Glomerular endothelial cell (primary cell): ENCODE results near the gene GLA. TPM values are rescaled to one million over a fixed set of nuclear protein-coding genes. Genes with fewer than 3 reads are reported as not detected.

Experiments
- DNase-seq: peaks from one replicate; pipeline ENCODE4 v3.0.0-alpha.2; 2011; ENCODE audit warnings: low read depth, low spot score; ENCODE audit errors: extremely low read depth
- total RNA-seq: library from RNA; depleted of rRNA; stranded (reverse); fragments of >200 nt; gene quantifications from 2 replicates; pipeline ENCODE4 v1.2.3, GENCODE V29; 2015

Gene GLA
- total RNA-seq, 1 donor from 2014 or later = 27.2 TPM

DNA sequence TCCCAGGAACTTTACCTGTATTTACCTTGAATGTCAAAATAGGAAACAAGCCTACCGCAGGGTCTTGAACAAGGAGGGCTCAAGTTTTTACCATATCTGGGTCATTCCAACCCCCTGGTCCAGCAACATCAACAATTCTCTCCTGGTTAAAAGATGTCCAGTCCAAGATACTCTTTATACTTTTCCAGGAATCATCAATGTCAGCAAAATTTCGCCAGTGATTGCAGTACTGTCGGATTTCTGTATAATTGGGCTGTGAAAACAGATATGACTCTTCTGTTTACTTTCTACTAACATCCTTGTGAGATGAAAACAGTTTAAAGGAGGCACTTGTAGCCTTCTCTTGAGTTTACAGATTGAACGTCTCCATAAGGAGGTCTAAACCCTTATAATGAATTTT is 9.0 kb downstream of the GLA start:
- DNase-seq = no peak

DNA sequence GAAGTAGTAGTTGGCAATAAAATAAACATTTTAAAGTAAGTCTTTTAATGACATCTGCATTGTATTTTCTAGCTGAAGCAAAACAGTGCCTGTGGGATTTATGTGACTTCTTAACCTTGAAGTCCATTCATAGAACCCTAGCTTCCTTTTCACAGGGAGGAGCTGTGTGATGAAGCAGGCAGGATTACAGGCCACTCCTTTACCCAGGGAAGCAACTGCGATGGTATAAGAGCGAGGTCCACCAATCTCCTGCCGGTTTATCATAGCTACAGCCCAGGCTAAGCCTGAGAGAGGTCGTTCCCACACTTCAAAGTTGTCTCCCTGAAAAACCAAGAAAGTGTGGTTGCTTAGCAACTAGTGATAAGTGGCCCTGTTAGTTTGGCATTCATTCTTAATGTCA is 9.9 kb downstream of the GLA start:
- no peak for DNase-seq

DNA sequence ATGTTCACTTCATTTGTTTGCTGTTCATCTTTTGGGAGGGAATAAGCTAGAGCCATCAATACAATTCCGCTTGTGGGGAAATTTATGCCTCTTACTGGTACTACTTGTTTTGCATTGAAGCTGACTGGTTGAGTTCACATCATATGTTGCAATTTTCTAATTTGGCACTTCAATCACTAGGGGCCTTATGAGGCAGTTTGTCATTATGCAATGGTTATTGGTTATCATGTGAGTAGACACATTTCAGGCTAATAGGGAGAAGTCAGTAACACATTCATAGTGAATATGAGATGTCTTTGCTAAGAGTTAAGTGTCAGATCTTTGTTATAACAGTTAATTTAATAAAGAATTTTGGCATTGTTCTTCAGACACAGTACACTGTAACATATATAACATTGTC is 11.9 kb downstream of the GLA start:
- DNase-seq = no peak

DNA sequence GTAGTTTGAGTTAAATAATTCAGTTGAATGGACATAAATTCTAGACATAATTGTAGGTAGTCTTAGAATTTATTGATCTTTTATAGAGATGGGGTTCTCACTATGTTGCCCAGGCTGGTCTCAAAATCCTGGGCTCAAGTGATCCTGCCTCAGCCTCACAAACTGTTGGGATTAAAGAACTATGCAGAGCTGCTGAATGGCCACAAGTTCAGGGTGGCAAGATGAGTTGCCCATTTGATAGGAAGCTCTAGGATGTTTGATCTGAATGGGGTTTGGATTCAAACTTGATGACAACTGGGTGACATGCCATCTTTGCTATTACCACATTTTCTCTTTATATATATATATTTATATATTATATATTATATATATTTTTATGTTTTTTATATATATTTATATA is 13.4 kb downstream of the GLA start:
- DNase-seq = no peak

DNA sequence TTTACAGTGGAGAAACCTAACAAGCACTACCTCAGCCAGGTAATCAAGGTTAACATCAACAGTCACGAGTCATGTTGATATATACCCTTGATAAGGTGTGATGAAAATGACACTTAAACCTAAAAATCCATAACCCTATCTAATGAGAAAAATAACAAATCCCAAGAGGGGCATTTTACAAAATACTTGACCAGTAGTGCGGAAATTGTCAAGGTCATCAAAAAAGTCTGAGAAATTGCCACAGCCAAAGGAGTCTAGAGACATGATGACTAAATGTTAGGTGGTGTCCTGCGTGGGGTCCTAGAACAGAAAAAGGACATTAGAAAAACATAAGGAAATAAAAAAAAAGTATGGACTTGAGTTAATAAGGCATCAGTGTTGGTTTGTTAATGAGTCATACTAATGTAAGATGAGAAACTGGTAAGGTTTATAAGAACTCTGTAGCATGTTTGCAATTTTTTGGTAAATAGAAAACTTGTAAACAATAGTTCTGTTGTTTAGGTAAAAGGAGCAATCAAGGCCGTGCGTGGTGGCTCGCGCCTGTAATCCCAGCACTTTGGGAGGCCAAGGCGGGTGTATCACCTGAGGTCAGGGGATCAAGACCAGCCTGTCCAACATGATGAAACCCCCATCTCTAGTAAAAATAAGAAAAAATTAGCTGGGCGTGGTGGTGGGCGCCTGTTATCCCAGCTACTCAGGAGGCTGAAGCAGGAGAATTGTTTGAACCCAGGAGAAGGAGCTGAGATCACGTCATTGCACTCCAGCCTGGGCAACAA is 14.0 kb downstream of the GLA start:
- no peak for DNase-seq

DNA sequence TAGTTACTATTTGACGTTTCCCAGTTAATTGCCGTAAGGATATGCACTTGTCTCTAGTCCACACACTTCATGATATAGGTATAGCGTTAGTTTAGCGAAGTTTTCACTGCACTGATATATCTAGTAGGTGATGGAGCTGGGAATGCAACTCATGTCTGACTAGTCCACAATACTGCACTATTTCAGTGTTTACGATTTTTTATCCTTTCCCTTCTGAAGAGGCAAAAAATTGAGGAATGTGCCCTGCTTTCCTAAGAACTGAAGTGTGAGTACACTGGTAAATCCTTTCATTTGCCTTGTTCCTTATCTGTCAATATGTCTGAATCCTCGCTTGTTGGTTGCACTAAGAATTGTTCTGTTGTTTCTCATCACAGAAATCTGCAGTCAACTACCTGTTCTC is 15.9 kb downstream of the GLA start:
- no peak for DNase-seq

DNA sequence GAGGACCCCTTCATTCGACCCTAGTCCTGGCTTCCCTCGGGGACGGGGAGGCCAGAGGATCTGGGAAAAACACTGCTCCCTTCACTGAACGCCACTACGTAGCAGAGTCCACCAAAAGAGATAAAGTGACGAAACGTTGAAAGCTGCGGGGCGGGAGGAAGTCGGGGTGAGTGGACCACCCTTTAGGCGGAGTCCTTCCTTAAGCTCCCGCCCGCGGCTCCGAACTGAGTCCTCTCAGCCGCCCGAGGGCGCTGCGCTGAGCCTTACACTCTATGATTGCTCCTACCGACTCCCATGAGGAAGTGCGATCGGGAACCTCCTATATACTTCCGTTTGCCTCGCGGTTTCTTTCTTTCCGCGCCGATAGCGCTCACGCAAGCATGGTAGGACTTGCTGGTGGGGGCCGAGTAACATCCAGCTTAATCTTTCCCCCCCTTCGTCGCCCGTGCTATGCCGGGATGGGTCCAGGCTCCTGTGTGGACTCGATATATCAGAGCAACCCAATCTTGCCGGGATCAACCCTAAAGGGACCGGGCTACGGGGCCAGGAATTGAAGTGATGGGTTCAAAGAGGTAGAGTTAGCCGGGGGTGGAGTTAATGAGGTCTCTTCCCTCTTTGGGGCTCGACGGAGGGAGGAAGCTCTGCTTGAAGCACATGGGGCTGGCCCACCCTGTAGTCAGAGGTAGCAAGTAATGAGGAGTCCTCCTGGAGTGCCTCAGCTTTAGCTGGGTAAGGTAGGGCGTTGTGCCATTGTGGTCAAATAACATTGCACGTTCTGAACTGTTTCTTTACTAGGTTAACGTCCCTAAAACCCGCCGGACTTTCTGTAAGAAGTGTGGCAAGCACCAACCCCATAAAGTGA is 16.8 kb downstream of the GLA start, which contains the start of gene RPL36A:
Gene RPL36A (plus strand): TSS at position 348 of the 862 bp plus-strand sequence. CDS start 33 bp downstream, at position 381.
- peak; percentile 55 for DNase-seq

DNA sequence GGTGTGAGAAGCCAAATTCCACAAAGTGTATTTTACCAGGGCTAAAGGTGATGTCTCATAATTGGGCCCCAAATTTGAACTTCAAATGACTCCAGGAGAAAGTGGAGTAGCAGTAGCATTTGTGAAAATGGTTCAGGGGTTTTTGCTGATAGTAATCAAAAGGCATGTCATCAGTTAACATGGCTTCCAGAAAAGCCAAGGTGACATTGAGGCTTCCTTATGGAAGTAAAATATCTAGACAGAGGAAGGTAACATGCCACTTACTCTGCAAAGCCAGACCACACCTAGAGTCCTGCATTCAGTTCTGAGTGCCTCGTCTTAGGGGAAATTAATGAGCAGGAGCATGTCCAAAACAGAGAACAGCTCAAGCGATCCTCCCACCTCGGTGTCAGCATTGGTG is 19.1 kb downstream of the GLA start:
- no peak for DNase-seq

DNA sequence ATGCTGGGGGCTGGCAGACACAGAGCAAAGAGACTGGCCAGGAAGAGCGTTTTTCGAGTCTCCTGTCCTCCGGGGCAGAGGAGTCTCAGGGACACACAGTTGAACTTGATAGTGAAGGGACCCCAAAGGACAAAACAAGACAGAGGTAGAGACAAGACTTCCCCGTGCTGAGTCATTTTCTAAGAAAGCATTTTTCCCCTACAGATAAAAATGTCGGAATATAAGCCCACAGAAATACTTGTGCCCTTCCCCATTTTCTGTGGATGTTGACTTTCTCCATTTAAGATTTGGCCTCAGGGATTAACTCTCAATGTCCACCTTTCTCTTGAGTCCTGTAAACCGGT is 21.2 kb downstream of the GLA start:
- DNase-seq = no peak

DNA sequence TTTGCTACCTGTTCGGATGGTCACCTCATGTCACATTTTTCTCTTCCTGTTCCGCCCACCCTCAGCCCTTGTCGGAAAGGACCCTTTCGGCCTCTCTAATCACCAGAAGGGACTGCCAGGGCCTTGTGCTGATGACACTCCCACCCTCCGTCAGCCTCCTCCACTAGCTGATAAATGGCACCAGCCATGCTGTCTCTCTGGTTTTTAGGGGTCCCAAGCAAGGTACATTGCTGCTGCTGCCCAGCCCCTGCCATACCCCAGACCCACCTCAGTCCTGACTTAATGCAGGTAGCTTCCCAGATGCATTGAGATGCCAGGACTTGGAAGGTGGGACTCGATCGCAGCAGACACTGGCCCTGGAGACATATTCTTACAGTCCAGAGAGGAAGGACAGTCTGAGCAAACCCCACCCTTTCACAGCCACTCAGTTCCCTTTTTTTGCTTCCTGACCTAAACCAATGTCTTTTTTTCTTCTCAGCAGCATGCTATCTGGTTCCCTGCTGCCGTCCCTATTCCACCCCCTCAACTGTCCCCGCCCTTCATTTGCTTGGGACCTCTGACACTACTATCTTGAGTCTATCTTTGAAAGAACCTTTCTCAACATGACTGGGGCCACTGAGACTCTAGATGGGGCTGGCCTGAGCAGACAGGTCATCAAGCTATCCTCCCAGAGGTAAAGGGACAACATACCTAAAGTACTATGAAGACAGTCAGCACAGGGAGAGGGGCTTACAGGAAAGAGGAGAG is 21.8 kb downstream of the GLA start, which contains the start of gene BTK:
Gene BTK (minus strand): TSS at position 397 of the 747 bp plus-strand sequence. CDS start 10,907 bp downstream, outside the sequence.
- no peak for DNase-seq

DNA sequence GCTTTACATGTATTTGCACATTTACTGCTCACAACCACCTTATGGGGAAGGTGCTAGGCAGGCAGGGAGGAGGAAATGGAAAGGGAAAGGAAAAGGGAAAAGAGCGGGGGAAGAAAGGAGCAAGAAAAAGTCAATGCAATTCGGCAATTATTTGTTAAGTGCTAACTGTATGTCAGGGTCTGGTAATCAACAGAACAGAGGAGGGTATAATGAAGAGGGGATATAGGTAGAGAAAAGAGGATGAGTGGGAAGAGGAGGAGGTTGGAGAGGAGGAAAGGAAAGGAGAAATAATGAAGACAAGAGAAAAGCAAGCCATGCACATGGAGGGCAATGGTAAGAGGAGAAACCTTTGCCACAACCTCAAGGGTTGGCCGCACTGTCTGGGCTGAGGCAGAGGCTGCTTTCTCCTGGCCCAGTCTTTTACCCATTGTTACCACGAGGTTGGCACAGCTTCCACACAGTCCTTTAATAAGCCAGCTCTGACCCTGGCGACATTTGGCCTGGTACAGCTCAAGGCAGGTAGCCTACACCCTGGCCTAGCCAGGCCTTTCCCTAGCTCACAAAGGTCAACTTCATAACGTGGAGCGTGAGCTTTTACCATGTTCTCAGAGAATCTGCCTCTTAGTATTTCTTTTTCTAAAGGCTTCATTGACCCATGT is 22.6 kb downstream of the GLA start:
- DNase-seq = no peak

DNA sequence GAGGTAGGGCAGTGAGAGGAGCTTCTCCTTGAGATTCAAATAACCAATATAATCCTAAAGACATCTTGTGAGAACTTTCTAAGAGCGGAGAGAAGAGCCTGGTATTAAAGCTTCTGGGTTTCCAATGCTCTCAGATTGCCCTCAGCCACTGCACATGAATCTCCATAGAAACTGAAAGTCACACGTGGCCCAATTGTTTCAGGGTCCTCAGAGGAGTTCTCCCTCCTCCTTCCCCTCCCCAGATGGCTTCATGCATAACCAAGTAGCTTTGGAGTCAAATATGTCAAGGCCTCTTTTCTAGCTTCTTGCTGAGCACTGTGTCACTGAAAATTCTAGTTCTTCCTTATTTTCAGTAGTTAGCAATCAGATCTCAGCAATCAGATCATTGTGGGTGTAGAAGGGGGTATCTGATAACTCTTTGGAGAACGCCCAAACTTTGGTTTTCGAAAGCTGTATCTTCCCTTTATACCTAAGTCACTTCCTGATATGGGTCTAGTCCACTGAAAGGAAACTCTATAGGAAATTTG is 24.0 kb downstream of the GLA start:
- DNase-seq = no peak

DNA sequence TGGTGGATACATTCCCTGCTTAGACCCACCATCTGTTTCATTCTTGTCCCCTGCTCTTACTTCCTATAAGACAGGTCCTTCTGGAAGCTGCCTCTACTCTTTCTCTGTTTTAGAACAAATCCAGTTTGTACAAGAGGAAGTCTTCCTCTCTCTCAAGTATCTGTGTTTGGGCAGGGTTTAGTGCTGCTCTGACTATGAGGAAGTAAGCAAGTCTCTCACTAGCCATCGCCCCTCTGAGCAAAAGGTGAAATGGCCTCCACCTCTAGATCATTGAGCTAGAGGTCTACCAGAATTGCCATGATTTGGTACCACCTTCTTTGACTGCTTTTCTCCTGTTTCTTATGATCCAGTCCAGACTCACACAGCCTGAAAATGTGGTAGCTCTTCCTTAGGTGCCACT is 30.2 kb downstream of the GLA start:
- no peak for DNase-seq

DNA sequence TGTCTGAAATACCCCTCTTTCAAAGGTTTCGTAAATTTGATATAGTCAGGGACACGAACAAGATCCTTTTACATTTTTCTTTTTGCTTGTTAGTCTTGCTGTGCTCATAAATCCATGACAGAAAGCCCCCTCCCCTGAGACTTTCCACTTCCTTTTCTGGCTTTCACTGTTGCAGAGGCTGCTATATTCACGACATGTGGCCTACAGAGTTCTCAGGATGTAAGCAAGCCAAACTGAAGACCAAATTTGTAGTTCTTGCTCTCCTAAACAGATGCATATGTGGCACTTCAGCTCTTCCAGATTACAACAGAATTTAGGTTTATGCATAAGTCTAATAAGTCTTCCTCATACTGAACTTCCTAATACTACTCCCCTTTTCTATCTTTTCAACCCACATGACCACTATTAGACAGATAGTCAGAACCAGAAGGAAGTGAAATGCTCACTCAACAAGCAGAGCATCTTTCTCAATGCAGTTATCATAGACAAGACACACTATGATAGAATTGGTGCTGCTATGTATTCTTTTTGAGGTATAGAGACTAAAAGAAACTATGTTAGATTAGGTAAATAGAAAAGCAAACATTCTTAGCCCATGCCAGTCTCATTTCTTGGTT is 36.7 kb downstream of the GLA start:
- no peak for DNase-seq

DNA sequence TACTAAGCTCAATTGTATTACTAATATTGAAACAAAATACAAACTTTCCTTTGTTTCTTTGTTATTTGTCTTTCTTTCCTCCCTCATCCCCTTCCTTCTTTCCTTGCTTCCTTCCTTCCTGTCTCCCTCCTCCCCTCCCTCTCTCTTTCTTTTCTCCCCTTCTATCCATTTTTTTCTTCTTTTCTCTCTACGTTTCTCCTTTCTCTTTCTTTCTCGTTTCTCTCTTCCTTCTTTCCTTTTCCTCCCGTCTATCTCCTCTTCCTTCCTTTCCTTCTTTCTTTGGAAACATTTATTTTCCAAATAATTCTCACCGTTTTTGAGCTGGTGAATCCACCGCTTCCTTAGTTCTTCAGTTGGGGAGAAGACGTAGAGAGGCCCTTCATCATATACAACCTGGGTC is 38.0 kb downstream of the GLA start:
- DNase-seq = no peak

DNA sequence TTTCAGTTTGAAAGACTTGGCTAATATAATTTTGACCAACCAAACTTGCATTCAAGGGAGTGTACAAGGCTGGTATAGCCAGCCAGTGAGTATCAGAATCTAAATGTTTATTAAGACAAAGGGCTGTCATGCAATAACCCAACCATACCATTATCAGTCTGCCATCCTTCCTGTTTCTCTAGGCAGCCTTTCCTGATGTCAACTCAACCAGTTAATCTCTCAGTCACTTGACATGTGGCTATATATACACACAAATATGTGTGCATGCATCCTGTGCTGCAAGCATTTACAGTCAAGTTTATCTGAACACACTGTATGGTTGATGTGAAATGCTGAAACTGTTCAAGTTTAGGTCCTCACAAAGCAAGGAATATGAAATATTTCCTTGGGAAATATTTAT is 38.9 kb downstream of the GLA start:
- DNase-seq = no peak

DNA sequence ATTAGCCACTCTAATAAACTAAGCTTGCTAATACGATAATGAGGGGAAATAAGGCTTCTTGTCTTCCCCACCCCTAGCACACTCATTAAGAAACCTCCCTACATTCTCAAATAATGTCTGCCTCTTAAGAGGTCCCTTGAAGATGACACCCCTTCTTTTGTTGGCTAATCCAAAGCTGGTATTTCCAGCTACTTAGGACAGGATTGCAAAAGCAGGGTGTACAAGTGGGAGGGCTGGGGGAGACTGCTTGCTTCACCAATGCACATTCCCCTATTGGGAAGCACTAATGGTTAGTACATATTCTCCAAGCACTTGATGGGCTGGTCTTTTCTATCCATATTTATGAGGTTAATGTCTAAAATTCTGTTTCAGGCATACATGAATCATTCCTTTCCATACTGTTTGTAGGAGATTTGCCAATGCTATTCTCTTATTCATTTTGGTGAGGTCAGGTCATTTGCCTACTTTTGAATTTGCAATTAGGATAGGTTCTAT is 42.4 kb downstream of the GLA start:
- DNase-seq = no peak

DNA sequence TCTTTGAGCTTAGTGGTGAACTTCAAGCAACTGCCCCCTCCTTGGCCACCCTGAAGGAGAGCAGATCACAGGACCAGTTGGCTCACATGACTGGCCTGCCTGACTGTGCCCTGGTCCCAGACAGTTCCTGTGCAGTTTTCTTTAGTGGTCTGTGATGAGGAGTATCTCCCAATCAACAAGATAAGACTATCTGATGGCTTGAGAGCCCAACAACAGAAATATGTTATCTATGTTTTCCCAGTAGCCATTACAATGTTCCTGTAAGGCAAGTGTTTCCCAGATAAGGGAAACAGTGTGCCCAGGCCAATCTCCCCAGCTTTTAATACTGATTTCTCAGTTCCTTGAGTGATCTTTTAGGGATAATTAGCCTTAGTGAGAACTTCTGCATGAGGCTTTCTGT is 45.0 kb downstream of the GLA start:
- no peak for DNase-seq

DNA sequence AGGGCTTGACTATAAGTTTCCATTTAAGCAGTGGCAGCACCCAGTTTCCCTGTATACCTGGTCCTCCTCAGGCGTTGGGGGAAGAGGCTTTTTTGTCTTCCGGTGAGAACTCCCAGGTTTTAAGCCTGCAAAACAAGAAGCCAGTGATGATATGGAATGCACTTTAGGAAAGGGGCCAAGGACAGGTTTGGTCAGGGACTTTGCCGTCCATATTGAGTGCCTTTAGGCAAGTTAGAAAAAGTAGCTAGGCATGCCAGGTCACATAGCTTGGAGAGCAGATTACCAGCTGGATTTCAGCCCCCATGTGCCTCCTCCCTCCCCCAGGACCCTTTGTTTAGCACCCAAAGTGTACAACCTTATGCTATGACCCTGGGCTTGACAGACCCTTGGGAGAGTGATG is 45.6 kb downstream of the GLA start:
- DNase-seq = no peak

DNA sequence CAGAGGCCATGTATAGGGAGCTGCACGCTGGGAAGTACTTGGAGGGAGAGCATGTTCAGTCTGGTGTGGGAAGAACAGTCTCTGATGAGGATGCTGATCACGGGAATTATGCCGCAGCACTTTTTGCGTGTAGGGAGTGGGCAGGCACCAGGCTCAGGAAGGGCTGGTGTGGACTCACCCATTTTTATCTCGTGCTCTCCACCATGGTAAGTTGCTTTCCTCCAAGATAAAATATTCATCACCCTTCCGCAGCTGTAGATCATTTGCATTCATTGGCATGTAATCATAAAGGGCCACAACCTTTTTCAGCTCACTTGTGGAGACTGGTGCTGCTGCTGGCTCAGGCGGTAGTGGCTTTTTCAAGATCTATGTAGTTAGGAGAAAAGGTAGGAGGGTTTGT is 47.3 kb downstream of the GLA start:
- no peak for DNase-seq
